HAP-1 (cell line): Measurements from ENCODE around the gene PIANP.

ENCODE experiments used
- DNase-seq, 2 experiments: peaks; one replicate each; pipeline ENCODE4 v3.0.0-alpha.2; 2016 to 2020; ENCODE audit warnings: low spot score in 2 of 2
- H3K27me3 ChIP-seq: fragments of 250-450 bp; sonication (Bioruptor Pico); 2 replicates; pipeline ENCODE4 v1.5.1; 2020; ENCODE audit warnings: low read depth, mild to moderate bottlenecking, moderate library complexity
- H3K36me3 ChIP-seq: fragments of 250-450 bp; sonication (Bioruptor Pico); replicated peaks from 2 replicates; pipeline ENCODE4 v1.5.1; 2020; ENCODE audit warnings: mild to moderate bottlenecking
- H3K4me1 ChIP-seq: fragments of 250-450 bp; sonication (Bioruptor Pico); 2 replicates; pipeline ENCODE4 v1.5.1; 2020; ENCODE audit warnings: mild to moderate bottlenecking
- H3K4me3 ChIP-seq: fragments of 250-450 bp; sonication (Bioruptor Pico); 2 replicates; pipeline ENCODE4 v1.5.1; 2020; ENCODE audit warnings: mild to moderate bottlenecking, moderate library complexity
- H3K9me3 ChIP-seq: fragments of 250-450 bp; sonication (Bioruptor Pico); 2 replicates; pipeline ENCODE4 v1.5.1; 2020; ENCODE audit warnings: mild to moderate bottlenecking, moderate library complexity
- in situ Hi-C: fragments of 300-500 bp; cut with MboI; formaldehyde crosslinking; loops from 3 replicates; pipeline ENCODE4 v1.14.3; 2020; ENCODE audit warnings: low sequenced_read_pairs, inconsistent platforms, mixed read lengths

PIANP gene

DNA sequence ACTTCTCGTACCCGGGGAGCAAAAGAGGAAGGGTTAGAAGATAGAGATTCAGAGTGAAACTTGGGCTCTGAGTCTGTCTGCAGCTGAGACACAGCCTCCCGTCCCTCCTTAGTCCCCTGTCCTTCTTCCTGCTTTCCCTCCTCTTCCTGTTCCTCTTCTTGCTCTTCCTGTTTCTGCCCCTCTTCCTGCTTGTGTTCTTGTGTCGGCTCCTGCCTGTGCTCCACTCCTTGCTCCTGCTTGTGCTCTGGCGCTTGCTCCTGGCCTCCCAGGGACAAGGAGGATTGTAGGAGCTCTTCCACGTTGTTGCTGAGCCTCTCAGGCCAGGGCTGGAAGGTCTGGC lies 56.4 kb downstream of the PIANP start:
- in situ Hi-C loops = no loop called here
- Histone ChIP-seq H3K4me1 (no peaks in the 10 kb centered on the region; the same call in 1 of the 2 replicates), H3K4me3 (no peak overlapping the region), H3K27me3 (no peaks in the 10 kb centered on the region), H3K36me3 (peaks cover 4% of the 10 kb centered on the region; the same call in 1 of the 2 replicates), H3K9me3 (peaks cover 3% of the 10 kb centered on the region; the same call in 1 of the 2 replicates)
- DNase-seq = no peak
